DMS153 treated with DMSO at 0.1 percent for 48 hours (cell line): ENCODE measurements around the gene USF1.
"Not testable (repeated sequence)": the region's sequence is repeated elsewhere in the genome, so short reads cannot be mapped to it uniquely, and the experiment has no call there.

Experiments
- DNase-seq: peaks from one replicate; lab custom pipeline; 2025; ENCODE audit not compliant: unreplicated experiment; lab: John Stamatoyannopoulos, UW

USF1 gene

GRCh38 chr1:160992036-160992435 is 53.7 kb downstream of the USF1 start:
- DNase-seq = not testable (repeated sequence)
